HG03565 (cell line): ENCODE measurements around the gene TMC3.
"Not testable (repeated sequence)": the region's sequence is repeated elsewhere in the genome, so short reads cannot be mapped to it uniquely, and the experiment has no call there.

Experiments
- ATAC-seq: cut with Tn5 transposase; IDR thresholded peaks from one replicate; pipeline ENCODE4 v1.9.1; 2021; ENCODE audit warnings: mild to moderate bottlenecking, moderate library complexity; ENCODE audit not compliant: unreplicated experiment

The TMC3 gene

GRCh38 chr15:81348691-81349090 lies 25.3 kb downstream of the TMC3 start:
- ATAC-seq: not testable (repeated sequence)

DNA sequence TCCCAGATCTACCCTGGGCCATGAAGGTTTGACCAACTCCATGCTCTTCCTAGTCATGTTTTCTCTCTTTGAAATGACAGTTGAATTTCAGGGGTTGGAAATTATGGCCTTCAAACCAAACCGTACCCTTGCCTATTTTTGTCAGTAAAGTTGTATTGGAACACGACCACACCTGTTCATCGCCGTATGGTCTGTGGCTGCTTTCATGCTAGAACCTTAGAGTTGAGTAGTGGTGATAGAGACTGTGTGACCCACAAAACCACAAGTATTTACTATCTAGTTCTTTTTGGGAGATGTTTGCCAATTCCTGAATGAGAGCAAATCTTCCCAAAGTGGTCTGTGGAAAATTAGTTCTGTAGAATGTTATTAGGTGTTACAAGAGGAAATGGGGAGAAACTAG lies 26.1 kb downstream of the TMC3 start:
- no peak for ATAC-seq

DNA sequence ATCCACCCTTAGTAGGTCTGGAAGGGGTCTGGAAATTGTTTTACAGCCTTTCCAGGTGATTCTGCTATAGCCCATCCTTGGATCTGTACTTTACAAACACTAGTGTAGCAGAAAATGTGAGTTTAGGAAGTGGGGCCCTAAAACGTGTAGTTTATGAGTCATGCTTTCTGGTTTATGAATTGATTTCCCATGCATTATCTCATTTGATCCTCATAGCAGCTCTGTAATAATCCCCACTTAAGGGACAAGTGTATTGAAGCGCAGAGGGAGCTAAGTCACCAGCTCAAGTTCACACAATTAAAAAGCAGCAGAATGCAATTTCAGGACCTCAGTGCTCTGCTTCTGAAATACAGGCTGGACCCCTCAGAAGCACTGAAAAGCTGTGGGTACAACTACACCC lies 27.4 kb downstream of the TMC3 start:
- no peak for ATAC-seq

DNA sequence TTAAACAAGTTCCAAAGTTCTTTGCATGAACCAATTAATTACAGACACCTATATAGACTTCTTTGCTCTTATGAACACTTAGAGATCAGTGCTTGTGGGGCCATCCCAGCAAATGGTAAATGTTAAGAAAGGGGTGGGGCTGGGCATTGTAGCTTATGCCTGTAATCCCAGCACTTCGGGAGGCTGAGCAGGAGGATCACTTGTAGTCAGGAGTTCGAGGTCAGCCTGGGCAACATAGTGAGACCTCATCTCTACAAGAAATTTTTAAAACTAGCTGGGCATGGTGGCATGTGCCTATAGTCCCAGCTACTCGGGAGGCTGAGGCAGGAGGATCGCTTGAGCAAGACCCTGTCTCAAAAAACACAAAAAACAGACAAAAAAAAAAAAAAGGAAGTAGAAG lies 30.6 kb downstream of the TMC3 start:
- ATAC-seq: no peak

GRCh38 chr15:81341351-81341750 lies 32.7 kb downstream of the TMC3 start:
- ATAC-seq: no peak

DNA sequence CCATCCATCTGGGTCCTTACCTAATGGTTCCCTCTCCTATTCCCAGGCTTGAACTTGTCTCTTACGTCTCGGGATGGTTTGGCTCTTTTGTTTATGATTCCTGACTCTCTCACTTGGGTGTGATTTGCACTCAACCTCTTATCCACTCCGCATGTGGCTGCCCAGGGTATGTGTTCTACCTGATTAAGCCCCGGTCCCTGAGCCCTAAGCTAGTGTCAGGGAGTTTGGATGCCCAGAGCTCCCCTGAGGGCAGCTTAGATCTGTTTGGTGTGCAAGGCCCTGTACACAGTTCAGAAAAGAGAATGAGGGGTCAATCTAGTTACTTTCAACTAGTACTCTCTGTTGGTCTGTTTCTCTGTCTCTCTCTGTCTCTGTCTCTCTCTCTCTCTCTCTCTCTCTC lies 34.2 kb downstream of the TMC3 start:
- no peak for ATAC-seq

DNA sequence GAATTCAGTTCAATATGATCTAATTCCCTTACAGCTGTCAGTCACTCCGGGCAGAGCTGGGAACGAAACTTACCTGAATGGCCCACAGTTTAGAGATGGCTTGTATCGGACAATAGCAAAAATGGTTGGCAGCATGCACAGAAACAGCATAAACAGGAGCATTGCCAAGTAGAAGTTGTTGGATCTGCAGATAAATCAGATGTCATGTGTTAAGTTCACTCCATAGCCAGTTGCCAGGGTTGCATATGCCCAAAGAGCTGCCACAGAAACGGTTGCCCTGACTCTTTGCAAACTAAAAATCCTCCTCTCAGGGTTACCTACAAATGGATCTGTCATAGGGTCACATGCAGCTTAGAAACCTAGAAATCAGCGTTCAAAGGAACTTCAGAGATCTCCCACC lies 34.7 kb downstream of the TMC3 start:
- ATAC-seq: no peak

DNA sequence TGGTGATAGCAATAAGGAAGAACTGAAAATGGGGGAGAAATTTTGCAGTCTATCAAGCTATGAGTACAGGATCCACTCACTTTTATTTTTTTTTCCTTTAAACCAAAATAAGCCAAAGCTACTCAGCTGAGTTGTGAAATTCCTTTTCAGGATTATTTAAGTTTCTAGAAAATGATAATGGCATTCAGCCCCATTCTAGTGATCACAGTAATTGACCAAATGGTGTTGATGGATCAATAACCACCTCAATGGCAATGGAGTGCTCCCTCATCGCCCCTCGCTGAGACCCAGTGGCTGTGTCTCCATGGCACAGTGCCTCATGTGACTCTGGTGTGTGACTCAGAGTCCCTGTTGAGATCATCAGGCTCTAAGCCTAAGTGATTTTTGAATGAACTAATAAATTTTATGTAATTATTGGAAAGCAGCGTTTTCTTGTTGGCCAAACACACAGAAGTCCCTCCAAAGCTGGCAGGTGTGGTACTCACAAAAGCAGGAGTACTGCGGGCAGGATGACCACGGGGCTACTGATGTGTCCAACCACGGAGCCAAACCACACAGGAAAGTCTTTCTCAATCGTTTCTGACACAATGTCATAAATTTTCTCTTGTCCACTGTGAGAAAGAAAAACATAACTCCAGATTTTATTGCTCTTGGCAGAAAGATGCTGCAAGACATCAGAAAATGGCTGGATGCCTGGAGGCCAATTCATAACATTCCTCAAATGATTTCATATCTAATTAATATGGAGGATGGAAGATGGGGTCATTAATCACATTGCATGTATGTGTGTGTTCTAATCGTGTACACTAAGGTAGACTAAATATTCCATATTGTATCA lies 35.6 kb downstream of the TMC3 start:
- no peak for ATAC-seq

- ATAC-seq: no peak
Measured at GRCh38 chr15:81337713-81338157, 36.3 kb downstream of the TMC3 start.

GRCh38 chr15:81337241-81337640 lies 36.8 kb downstream of the TMC3 start:
- ATAC-seq: no peak

DNA sequence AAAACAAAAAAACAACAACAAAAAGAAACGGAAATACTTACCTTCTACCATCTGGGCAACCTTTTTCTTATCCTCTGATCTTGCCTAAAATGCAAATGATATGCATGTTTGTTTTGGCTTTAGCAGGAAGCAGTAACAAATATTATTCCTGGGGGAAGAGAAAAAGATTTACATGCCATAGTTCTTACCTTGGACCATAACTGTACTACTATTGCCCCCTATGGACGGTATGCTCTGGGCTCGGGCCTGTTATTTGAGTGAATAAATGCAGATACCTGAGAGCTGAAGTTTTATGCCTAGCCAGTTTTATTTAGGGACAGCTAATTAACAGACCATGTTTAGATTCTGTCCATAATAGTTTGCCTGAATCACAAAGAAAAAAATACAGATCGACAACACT lies 37.4 kb downstream of the TMC3 start:
- no peak for ATAC-seq

DNA sequence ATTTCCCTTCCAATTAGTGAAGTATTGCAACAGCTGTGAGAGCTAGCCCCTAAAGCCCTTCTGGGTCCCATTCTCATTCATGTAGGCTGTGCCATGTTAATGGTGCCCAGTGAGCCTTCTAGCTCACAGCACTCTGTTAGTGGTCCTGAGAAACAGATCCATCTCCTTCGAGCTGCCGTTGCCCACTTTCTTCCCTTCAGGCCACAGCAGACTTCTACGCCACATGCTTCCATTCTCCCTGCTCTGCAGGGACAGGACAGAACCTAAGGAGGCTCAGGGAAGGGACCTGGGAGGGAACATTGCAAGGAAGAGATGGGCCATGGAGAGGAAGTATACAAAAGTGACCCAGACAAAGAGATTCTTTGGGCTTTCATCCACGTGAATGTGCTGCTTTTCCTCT lies 38.4 kb downstream of the TMC3 start:
- no peak for ATAC-seq

- ATAC-seq: no peak
Measured at GRCh38 chr15:81334768-81335435, 39.1 kb downstream of the TMC3 start.

DNA sequence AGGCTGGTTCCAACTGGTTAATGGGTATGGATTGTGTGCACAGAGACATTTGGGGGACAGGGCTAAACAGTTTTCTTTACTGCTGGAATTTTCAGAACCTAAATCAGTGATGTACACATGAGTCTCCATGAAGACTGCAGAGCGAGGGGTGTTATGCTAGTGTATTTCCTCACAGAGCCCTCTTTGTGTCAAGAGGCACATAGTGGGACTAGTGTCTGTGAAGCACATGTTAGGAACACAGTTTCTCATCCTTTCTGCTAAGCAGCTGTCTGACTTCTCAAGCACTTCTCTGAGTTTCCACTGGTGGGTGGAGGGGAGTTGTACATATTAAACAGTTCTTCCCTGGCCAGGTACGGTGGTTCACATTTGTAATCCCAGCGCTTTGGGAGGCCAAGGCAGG lies 40.6 kb downstream of the TMC3 start:
- ATAC-seq: no peak

- ATAC-seq: no peak
Measured at GRCh38 chr15:81332326-81332725, 41.7 kb downstream of the TMC3 start.

DNA sequence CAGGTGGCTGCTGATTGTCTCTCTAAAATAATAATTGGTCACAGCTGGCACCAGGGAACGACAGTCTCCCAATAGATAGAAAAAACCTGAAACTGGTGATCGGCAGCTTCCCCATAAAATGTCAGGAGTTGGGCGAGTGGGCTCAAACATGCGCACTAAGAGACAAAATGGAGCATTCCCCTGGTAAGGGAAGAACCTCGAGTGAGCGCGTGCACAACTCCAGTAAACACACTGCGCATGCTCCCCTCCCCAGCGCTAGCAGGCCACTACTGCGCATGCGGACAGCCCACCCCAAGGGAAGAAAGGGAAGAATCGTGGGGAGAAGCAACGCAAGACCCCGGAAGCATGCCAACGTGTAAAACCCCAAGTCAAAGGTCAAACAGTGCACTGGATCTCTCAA lies 42.4 kb downstream of the TMC3 start:
- ATAC-seq: no peak

DNA sequence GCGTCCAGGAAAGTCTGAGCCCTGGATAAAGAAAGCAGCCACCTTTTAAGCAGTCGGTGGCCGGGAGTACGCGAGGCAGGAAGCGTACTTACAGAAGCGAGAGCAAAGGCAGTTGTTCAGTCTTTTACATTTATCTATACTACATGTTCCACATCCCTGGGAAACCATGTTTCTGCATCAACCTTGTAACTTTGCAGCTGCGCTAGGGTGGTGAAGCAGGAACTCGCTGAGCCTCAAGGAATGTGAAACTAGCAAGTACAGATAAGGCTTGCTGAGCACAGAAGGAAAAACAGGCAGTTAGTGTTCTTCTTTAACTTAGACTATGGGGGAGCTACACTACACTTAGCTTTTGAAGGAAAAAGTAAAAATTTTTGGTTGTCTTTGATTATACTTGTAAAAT lies 42.9 kb downstream of the TMC3 start:
- not testable (repeated sequence) for ATAC-seq

- ATAC-seq: no peak
Measured at GRCh38 chr15:81330366-81331090, 43.5 kb downstream of the TMC3 start.

GRCh38 chr15:81329446-81329845 lies 44.6 kb downstream of the TMC3 start:
- no peak for ATAC-seq

- no peak for ATAC-seq
Measured at GRCh38 chr15:81327516-81327915, 46.5 kb downstream of the TMC3 start.

- ATAC-seq: no peak
Measured at GRCh38 chr15:81326466-81327212, 47.4 kb downstream of the TMC3 start.
